MCF 10A (cell line): ENCODE data around the gene RAI1. TPM values are rescaled to one million over a fixed set of nuclear protein-coding genes. Genes with fewer than 3 reads are reported as not detected.

Experiments
- BruUV-seq: library from RNA; stranded (reverse); fragments of 400-500 nt; replicated peaks from 2 replicates; lab custom pipeline; 2021; lab: Mats Ljungman, UMichigan
- CTCF ChIA-PET: fragments of 300-600 bp; sonication (Branson Sonifier 250); formaldehyde crosslinking; extraction: SDS; loops from one replicate; lab custom pipeline; 2021; ENCODE audit warnings: antibody characterized with exemption, inconsistent platforms; lab: Yijun Ruan, JAX
- POLR2A ChIA-PET: fragments of 300-600, 350-650 bp; sonication (Branson Sonifier 250); formaldehyde crosslinking; extraction: SDS; loops from one replicate; lab custom pipeline; 2020; ENCODE audit warnings: antibody characterized with exemption, inconsistent platforms; lab: Yijun Ruan, JAX
- DNase-seq: peaks from one replicate; pipeline ENCODE4 v3.0.0-alpha.2; 2018; ENCODE audit not compliant: unreplicated experiment
- H3K27ac Mint-ChIP-seq: one replicate; pipeline ENCODE4 v1.8.0; 2022; ENCODE audit warnings: mild to moderate bottlenecking, low read depth, mixed read lengths; ENCODE audit not compliant: unreplicated experiment
- H3K27me3 Mint-ChIP-seq: one replicate; pipeline ENCODE4 v1.8.0; 2022; ENCODE audit warnings: mixed read lengths; ENCODE audit not compliant: insufficient read depth, unreplicated experiment
- H3K36me3 Mint-ChIP-seq: one replicate; pipeline ENCODE4 v1.8.0; 2022; ENCODE audit warnings: mild to moderate bottlenecking, moderate library complexity, mixed read lengths; ENCODE audit not compliant: insufficient read depth, unreplicated experiment
- H3K4me1 Mint-ChIP-seq: one replicate; pipeline ENCODE4 v1.8.0; 2022; ENCODE audit warnings: mixed read lengths; ENCODE audit not compliant: insufficient read depth, unreplicated experiment
- H3K4me3 Mint-ChIP-seq: one replicate; pipeline ENCODE4 v1.8.0; 2022; ENCODE audit warnings: mild to moderate bottlenecking, moderate library complexity, mixed read lengths; ENCODE audit not compliant: unreplicated experiment
- H3K9me3 Mint-ChIP-seq: one replicate; pipeline ENCODE4 v1.8.0; 2022; ENCODE audit warnings: mixed read lengths; ENCODE audit not compliant: unreplicated experiment
- CTCF ChIP-seq: fragments of 200-600 bp; IDR thresholded peaks from one replicate; pipeline ENCODE4 v1.8.0; 2022; ENCODE audit warnings: antibody characterized with exemption, mild to moderate bottlenecking; ENCODE audit not compliant: unreplicated experiment
- intact Hi-C: fragments of 100-400 bp; cut with micrococcal nuclease; formaldehyde crosslinking; loops from 2 replicates; pipeline ENCODE4 v1.14.1; 2022
- total RNA-seq: library from RNA; stranded (reverse); gene quantifications from 2 replicates; pipeline ENCODE4 v1.2.3, GENCODE V29; 2022

Gene RAI1
- total RNA-seq, 1 experiment from 2014 or later: 30.4 TPM

GRCh38 chr17:17836250-17836817 is 155.1 kb downstream of the RAI1 start:
- BruUV-seq: no TSS peak
- peaks cover 45% of the 10 kb centered on the region for H3K4me1 Mint-ChIP-seq
- peak; percentile 94 for DNase-seq
- no peak for TF ChIP-seq CTCF
- H3K4me3 Mint-ChIP-seq: peak overlapping the region; percentile 73
- H3K27me3 Mint-ChIP-seq: no peaks in the 10 kb centered on the region
- intact Hi-C loops: loop anchor here (2.0 kb wide), 1 partner anchor 14 kb away; no protein-coding TSS in a partner anchor
- no peaks in the 10 kb centered on the region for H3K9me3 Mint-ChIP-seq
- POLR2A ChIA-PET: interaction anchor here (0.6 to 6.7 kb wide), 24 partner anchors 12 to 1458 kb away, joined by 3 to 151 read pairs (median 5); partner anchors contain the start of genes ALKBH5, DRC3, PEMT and TOM1L2
- CTCF ChIA-PET: interaction anchor here (0.6 to 1.2 kb wide), 5 partner anchors 14 to 107 kb away, joined by 3 to 4 read pairs (median 3); no protein-coding TSS in a partner anchor
- H3K36me3 Mint-ChIP-seq: no peaks in the 10 kb centered on the region
- H3K27ac Mint-ChIP-seq: peak overlapping the region; percentile 66

- H3K4me1 Mint-ChIP-seq: peaks cover 46% of the 10 kb centered on the region
- intact Hi-C loops: loop anchor here (2.0 kb wide), 1 partner anchor 14 kb away; no protein-coding TSS in a partner anchor
- H3K9me3 Mint-ChIP-seq: no peaks in the 10 kb centered on the region
- no peaks in the 10 kb centered on the region for H3K27me3 Mint-ChIP-seq
- no peaks in the 10 kb centered on the region for H3K36me3 Mint-ChIP-seq
- no peak for TF ChIP-seq CTCF
- H3K4me3 Mint-ChIP-seq: peak within 1 kb of the TSS; percentile 73
- H3K27ac Mint-ChIP-seq: peak within 1 kb of the TSS; percentile 66
- CTCF ChIA-PET: interaction anchor here (1.0 to 1.3 kb wide), 4 partner anchors 15 to 59 kb away, joined by 3 to 4 read pairs (median 4); no protein-coding TSS in a partner anchor
- POLR2A ChIA-PET: interaction anchor here (0.6 to 6.7 kb wide), 20 partner anchors 12 to 1459 kb away, joined by 3 to 151 read pairs (median 5); partner anchors contain the start of genes ALKBH5, DRC3, PEMT and TOM1L2
- BruUV-seq: no TSS peak
- peak; percentile 64 for DNase-seq
Observed at GRCh38 chr17:17836818-17837379, 155.6 kb downstream of the RAI1 start, which contains the start of gene SREBF1. SREBF1 (minus strand) TSS chr17:17836986; CDS start chr17:17836817, 169 bp downstream.

GRCh38 chr17:17837380-17837821 is 156.1 kb downstream of the RAI1 start:
- BruUV-seq: TSS peak; percentile 56
- DNase-seq: peak; percentile 86
- Mint-ChIP-seq H3K4me3 (peak overlapping the region; percentile 73), H3K9me3 (no peaks in the 10 kb centered on the region), H3K27me3 (no peaks in the 10 kb centered on the region), H3K4me1 (peaks cover 46% of the 10 kb centered on the region), H3K27ac (peak overlapping the region; percentile 66), H3K36me3 (no peaks in the 10 kb centered on the region)
- CTCF ChIA-PET: interaction anchor here (1.3 to 1.4 kb wide), 3 partner anchors 17 to 196 kb away, joined by 4 to 7 read pairs (median 4); no protein-coding TSS in a partner anchor
- POLR2A ChIA-PET: interaction anchor here (0.7 to 6.7 kb wide), 9 partner anchors 11 to 154 kb away, joined by 3 to 151 read pairs (median 8); no protein-coding TSS in a partner anchor
- no peak for TF ChIP-seq CTCF
- intact Hi-C loops: loop anchor here (2.0 kb wide), 1 partner anchor 15 kb away; no protein-coding TSS in a partner anchor
